GM23338 (cell line): Measurements from ENCODE around the gene COMMD3. TPM values are rescaled to one million over a fixed set of nuclear protein-coding genes. Genes with fewer than 3 reads are reported as not detected.
"Not testable (repeated sequence)": the region's sequence is repeated elsewhere in the genome, so short reads cannot be mapped to it uniquely, and the experiment has no call there.

Source experiments
- ATAC-seq: fragments of 200-7000 bp; cut with Tn5 transposase; 3 replicates; pipeline ENCODE4 v1.9.1; 2020
- DNase-seq: peaks from one replicate; pipeline ENCODE4 v3.0.0-alpha.2; 2015; ENCODE audit warnings: low spot score
- H2AFZ ChIP-seq: fragments of 200-600 bp; sonication (generic); 2 replicates; pipeline ENCODE4 v1.8.0; 2016; ENCODE audit warnings: antibody characterized with exemption, mild to moderate bottlenecking, moderate library complexity
- H3F3A ChIP-seq: fragments of 200-600 bp; sonication (generic); replicated peaks from 2 replicates; pipeline ENCODE4 v1.8.0; 2017; ENCODE audit warnings: antibody characterized with exemption, mixed run types, low read depth
- H3K27ac ChIP-seq: fragments of 200-600 bp; sonication (generic); 2 replicates; pipeline ENCODE4 v1.6.1; 2016; ENCODE audit warnings: low read depth
- H3K27me3 ChIP-seq: fragments of 200-600 bp; sonication (generic); 2 replicates; pipeline ENCODE4 v1.8.0; 2016; ENCODE audit warnings: mild to moderate bottlenecking, mixed run types, moderate library complexity; ENCODE audit not compliant: insufficient read depth
- H3K36me3 ChIP-seq: fragments of 200-600 bp; sonication (generic); 2 replicates; pipeline ENCODE4 v1.8.0; 2016; ENCODE audit warnings: mild to moderate bottlenecking; ENCODE audit not compliant: insufficient read depth
- H3K4me1 ChIP-seq: fragments of 200-600 bp; sonication (generic); 2 replicates; pipeline ENCODE4 v1.8.0; 2016; ENCODE audit warnings: mild to moderate bottlenecking, moderate library complexity; ENCODE audit not compliant: insufficient read depth
- H3K4me2 ChIP-seq: fragments of 200-600 bp; sonication (generic); 2 replicates; pipeline ENCODE4 v1.7.1; 2017; ENCODE audit warnings: mixed run types
- H3K4me3 ChIP-seq: fragments of 200-600 bp; sonication (generic); 2 replicates; pipeline ENCODE4 v1.6.1; 2016; ENCODE audit warnings: mixed run types
- H3K79me2 ChIP-seq: fragments of 200-600 bp; sonication (generic); replicated peaks from 2 replicates; pipeline ENCODE4 v1.8.0; 2017; ENCODE audit warnings: mild to moderate bottlenecking; ENCODE audit not compliant: insufficient read depth
- H3K9me2 ChIP-seq: fragments of 200-600 bp; sonication (generic); 2 replicates; pipeline ENCODE4 v1.8.0; 2017; ENCODE audit not compliant: insufficient read depth
- H4K20me1 ChIP-seq: fragments of 200-600 bp; sonication (generic); replicated peaks from 2 replicates; pipeline ENCODE4 v1.8.0; 2017; ENCODE audit warnings: mild to moderate bottlenecking; ENCODE audit not compliant: insufficient read depth
- H3K27ac Mint-ChIP-seq: 2 replicates; pipeline ENCODE4 v1.8.0; 2020; ENCODE audit warnings: inconsistent platforms, mild to moderate bottlenecking, moderate library complexity, mixed read lengths
- H3K27me3 Mint-ChIP-seq: 3 replicates; pipeline ENCODE4 v1.8.0; 2022; ENCODE audit warnings: low read depth, mild to moderate bottlenecking, moderate library complexity, mixed read lengths, inconsistent platforms; ENCODE audit not compliant: insufficient read depth, poor library complexity
- H3K36me3 Mint-ChIP-seq: 3 replicates; pipeline ENCODE4 v1.8.0; 2021; ENCODE audit warnings: low read depth, mild to moderate bottlenecking, inconsistent platforms, moderate library complexity, mixed read lengths
- H3K4me1 Mint-ChIP-seq: 3 replicates; pipeline ENCODE4 v1.8.0; 2020; ENCODE audit warnings: mild to moderate bottlenecking, inconsistent platforms, mixed read lengths
- H3K4me3 Mint-ChIP-seq: 3 replicates; pipeline ENCODE4 v1.8.0; 2021; ENCODE audit warnings: moderate library complexity, mild to moderate bottlenecking, inconsistent platforms, mixed read lengths
- H3K9me3 Mint-ChIP-seq: 3 replicates; pipeline ENCODE4 v1.8.0; 2020; ENCODE audit warnings: moderate library complexity, mild to moderate bottlenecking, inconsistent platforms, mixed read lengths
- CREB1 ChIP-seq: fragments of 250-450 bp; sonication (Bioruptor Pico); IDR thresholded peaks from 2 replicates; pipeline ENCODE4 v1.5.0; 2020; ENCODE audit warnings: low read depth, mild to moderate bottlenecking, moderate library complexity
- EZH2 ChIP-seq: fragments of 200-600 bp; sonication (generic); IDR thresholded peaks from one replicate; pipeline ENCODE4 v1.8.0; 2017; ENCODE audit warnings: antibody characterized with exemption, mild to moderate bottlenecking, low read depth; ENCODE audit not compliant: unreplicated experiment
- EZH2phosphoT487 ChIP-seq: fragments of 200-600 bp; sonication (generic); IDR thresholded peaks from one replicate; pipeline ENCODE4 v1.8.1; 2018; ENCODE audit warnings: antibody characterized with exemption; ENCODE audit not compliant: unreplicated experiment
- JUNB ChIP-seq: IDR thresholded peaks from one replicate; pipeline ENCODE4 v1.6.1; 2016; ENCODE audit warnings: antibody characterized with exemption; ENCODE audit not compliant: unreplicated experiment
- POLR2AphosphoS5 ChIP-seq: IDR thresholded peaks from 2 replicates; pipeline ENCODE4 v1.6.1; 2016; ENCODE audit warnings: antibody characterized with exemption, low read depth
- STAT1 ChIP-seq: IDR thresholded peaks from one replicate; pipeline ENCODE4 v1.6.1; 2016; ENCODE audit warnings: antibody characterized with exemption; ENCODE audit not compliant: unreplicated experiment
- ZNF114 ChIP-seq: fragments of 250-450 bp; sonication (Bioruptor Pico); IDR thresholded peaks from 2 replicates; pipeline ENCODE4 v1.5.0; 2020; ENCODE audit warnings: mild to moderate bottlenecking, moderate library complexity
- ZNF331 ChIP-seq: fragments of 250-450 bp; sonication (Bioruptor Pico); IDR thresholded peaks from 2 replicates; pipeline ENCODE4 v1.5.0; 2020; ENCODE audit warnings: low read depth, mild to moderate bottlenecking, moderate library complexity
- polyA plus RNA-seq: library from polyadenylated mRNA; unstranded; fragments of >200 nt; fragmentation: Nextera tagmentation; extraction: Ambion mirVana; gene quantifications from 2 replicates; pipeline ENCODE4 v1.2.1, GENCODE V29; 2016
- total RNA-seq: library from RNA; depleted of rRNA; stranded (reverse); fragments of >200 nt; shearing (Covaris generic); gene quantifications from 2 replicates; pipeline ENCODE4 v1.2.3, GENCODE V29; 2014
- TF ChIP-seq, protein P1 (sequence below): IDR thresholded peaks from 2 replicates; pipeline ENCODE4 v1.6.1; 2016; ENCODE audit warnings: antibody characterized with exemption
- TF ChIP-seq, protein P2 (sequence below), 2 experiments: fragments of 200-600 bp in 1 of 2; sonication (generic) in 1 of 2; conservative IDR thresholded peaks; 2 replicates each; pipeline versions ENCODE4 v1.5.1 to v1.6.1; 2016 to 2017; ENCODE audit warnings: antibody characterized with exemption in 2 of 2, low read depth in 2 of 2, mild to moderate bottlenecking in 2 of 2, moderate library complexity in 1 of 2
- TF ChIP-seq, protein P3 (sequence below): IDR thresholded peaks from one replicate; pipeline ENCODE4 v1.6.1; 2018; ENCODE audit warnings: antibody characterized with exemption; ENCODE audit not compliant: unreplicated experiment

The COMMD3 gene
- total and polyA plus RNA-seq, 2 experiments from 2014 or later = 1.1 to 5.2 TPM

DNA sequence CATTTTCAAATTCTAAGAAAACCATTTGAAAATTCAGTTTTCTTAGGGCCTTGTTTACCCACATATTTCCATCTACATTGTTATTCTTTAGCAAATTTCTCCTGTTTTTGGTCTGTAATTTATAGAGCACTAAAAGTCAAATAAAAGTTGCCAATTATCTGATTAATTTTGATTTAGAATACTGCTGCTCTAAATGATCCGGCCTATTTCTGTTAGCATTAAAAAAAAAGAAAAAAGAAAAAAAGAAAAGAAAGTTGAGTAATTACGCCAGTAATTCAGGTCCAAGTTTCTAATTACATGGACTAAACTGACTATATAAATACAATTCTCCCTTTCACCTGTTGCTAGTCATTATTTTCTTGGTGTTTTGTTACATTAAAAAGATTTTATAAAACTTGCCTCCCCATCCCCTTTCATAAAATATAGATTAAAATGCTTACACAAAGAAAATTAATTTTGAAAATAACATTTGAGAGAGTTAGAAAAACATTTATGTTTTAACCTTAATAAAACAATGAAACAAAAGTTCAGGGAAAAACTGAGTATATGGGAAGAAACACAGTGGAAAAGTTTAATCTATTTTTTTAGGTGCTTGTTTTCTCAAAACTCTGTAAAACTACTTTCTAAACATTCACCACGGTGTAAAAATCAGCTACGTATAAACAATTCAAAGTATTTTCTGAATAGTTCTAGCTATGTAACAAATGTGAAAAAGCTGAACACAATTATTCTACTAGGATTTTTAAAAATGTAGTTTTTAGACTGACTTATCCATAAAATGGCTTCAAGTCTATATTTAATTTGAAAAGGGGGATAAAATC is 6.8 kb upstream of the COMMD3 start (continued):
- TF ChIP-seq EZH2phosphoT487 = no peak

DNA sequence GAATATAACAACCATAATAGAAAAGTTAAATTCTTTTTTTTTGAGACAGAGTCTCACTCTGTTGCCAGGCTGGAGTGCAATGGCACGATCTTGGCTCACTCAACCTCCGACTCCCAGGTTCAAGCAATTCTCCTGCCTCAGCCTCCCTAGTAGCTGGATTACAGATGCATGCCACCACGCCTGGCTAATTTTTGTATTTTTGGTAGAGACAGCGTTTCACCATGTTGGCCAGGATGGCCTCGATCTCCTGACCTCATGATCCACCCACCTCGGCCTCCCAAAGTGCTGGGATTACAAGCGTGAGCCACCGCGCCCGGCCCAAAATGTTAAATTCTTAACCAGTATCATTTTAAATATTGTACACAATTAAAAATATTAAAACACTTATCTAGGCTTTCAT is 6.2 kb upstream of the COMMD3 start:
- H3K36me3 ChIP-seq, H3K27ac ChIP-seq, H3K27ac Mint-ChIP-seq, H3K4me1 ChIP-seq, H3K4me3 Mint-ChIP-seq, H2AFZ ChIP-seq, H4K20me1 ChIP-seq, H3K79me2 ChIP-seq, H3K4me3 ChIP-seq, H3K9me3 Mint-ChIP-seq, H3K36me3 Mint-ChIP-seq, H3K4me2 ChIP-seq, H3K9me2 ChIP-seq, H3K4me1 Mint-ChIP-seq, ATAC-seq, H3F3A ChIP-seq, DNase-seq: not testable (repeated sequence)
- peaks cover 12% of the 10 kb centered on the region for H3K27me3 Mint-ChIP-seq
- peaks cover 40% of the 10 kb centered on the region for H3K27me3 ChIP-seq

DNA sequence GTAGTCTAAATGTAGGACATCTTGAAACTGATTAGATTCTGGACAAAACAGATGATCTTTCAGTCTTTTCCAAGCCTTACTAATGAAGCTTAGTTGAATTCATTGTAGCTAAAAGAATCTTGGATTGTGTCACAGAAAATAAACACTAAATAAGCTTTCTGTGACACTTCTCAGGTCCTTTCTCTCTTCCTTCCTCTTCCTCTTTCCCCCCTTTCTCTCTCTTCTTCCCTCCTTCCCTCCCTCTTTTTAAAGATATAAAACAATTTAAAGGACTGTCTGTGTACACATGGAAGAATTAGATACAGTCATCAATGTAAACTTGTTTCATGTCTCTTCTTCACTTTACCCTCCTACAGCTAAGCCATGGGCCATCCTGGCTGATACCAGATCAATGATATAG is 5.3 kb upstream of the COMMD3 start:
- H3F3A ChIP-seq = no peaks in the 10 kb centered on the region; the same call in 1 of the 2 replicates
- no peak overlapping the region for H3K27ac ChIP-seq
- DNase-seq (no peak), ATAC-seq (no peak)
- H3K27me3 Mint-ChIP-seq = peaks cover 21% of the 10 kb centered on the region
- peaks cover 49% of the 10 kb centered on the region for H3K27me3 ChIP-seq
- H3K27ac Mint-ChIP-seq = no peak overlapping the region
- H3K4me2 ChIP-seq = no peak overlapping the region
- no peaks in the 10 kb centered on the region for H3K36me3 Mint-ChIP-seq
- no peaks in the 10 kb centered on the region for H3K9me2 ChIP-seq
- no peak overlapping the region for H2AFZ ChIP-seq
- no peaks in the 10 kb centered on the region for H3K79me2 ChIP-seq
- no peak overlapping the region for H3K4me3 Mint-ChIP-seq
- no peaks in the 10 kb centered on the region for H3K36me3 ChIP-seq
- H3K4me3 ChIP-seq = no peak overlapping the region
- H3K4me1 ChIP-seq = peaks cover 12% of the 10 kb centered on the region
- H3K4me1 Mint-ChIP-seq = peaks cover 7% of the 10 kb centered on the region; the same call in 1 of the 3 replicates
- H3K9me3 Mint-ChIP-seq = no peaks in the 10 kb centered on the region
- peaks cover 6% of the 10 kb centered on the region; the same call in 1 of the 2 replicates for H4K20me1 ChIP-seq
- TF ChIP-seq EZH2phosphoT487 (no peak), STAT1 (no peak), POLR2AphosphoS5 (no peak), EZH2 (no peak), ZNF114 (CRISPR knock-in tag) (no peak), ZNF331 (no peak), CREB1 (no peak), JUNB (no peak)
- TF ChIP-seq, protein P1, sequence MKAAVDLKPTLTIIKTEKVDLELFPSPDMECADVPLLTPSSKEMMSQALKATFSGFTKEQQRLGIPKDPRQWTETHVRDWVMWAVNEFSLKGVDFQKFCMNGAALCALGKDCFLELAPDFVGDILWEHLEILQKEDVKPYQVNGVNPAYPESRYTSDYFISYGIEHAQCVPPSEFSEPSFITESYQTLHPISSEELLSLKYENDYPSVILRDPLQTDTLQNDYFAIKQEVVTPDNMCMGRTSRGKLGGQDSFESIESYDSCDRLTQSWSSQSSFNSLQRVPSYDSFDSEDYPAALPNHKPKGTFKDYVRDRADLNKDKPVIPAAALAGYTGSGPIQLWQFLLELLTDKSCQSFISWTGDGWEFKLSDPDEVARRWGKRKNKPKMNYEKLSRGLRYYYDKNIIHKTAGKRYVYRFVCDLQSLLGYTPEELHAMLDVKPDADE = no peak
- TF ChIP-seq, protein P2, sequence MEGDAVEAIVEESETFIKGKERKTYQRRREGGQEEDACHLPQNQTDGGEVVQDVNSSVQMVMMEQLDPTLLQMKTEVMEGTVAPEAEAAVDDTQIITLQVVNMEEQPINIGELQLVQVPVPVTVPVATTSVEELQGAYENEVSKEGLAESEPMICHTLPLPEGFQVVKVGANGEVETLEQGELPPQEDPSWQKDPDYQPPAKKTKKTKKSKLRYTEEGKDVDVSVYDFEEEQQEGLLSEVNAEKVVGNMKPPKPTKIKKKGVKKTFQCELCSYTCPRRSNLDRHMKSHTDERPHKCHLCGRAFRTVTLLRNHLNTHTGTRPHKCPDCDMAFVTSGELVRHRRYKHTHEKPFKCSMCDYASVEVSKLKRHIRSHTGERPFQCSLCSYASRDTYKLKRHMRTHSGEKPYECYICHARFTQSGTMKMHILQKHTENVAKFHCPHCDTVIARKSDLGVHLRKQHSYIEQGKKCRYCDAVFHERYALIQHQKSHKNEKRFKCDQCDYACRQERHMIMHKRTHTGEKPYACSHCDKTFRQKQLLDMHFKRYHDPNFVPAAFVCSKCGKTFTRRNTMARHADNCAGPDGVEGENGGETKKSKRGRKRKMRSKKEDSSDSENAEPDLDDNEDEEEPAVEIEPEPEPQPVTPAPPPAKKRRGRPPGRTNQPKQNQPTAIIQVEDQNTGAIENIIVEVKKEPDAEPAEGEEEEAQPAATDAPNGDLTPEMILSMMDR (conservative IDR thresholded peaks at IDR 0.05; ENCODE audit: low read depth in 2 of 2) = no peak
- TF ChIP-seq, protein P3, sequence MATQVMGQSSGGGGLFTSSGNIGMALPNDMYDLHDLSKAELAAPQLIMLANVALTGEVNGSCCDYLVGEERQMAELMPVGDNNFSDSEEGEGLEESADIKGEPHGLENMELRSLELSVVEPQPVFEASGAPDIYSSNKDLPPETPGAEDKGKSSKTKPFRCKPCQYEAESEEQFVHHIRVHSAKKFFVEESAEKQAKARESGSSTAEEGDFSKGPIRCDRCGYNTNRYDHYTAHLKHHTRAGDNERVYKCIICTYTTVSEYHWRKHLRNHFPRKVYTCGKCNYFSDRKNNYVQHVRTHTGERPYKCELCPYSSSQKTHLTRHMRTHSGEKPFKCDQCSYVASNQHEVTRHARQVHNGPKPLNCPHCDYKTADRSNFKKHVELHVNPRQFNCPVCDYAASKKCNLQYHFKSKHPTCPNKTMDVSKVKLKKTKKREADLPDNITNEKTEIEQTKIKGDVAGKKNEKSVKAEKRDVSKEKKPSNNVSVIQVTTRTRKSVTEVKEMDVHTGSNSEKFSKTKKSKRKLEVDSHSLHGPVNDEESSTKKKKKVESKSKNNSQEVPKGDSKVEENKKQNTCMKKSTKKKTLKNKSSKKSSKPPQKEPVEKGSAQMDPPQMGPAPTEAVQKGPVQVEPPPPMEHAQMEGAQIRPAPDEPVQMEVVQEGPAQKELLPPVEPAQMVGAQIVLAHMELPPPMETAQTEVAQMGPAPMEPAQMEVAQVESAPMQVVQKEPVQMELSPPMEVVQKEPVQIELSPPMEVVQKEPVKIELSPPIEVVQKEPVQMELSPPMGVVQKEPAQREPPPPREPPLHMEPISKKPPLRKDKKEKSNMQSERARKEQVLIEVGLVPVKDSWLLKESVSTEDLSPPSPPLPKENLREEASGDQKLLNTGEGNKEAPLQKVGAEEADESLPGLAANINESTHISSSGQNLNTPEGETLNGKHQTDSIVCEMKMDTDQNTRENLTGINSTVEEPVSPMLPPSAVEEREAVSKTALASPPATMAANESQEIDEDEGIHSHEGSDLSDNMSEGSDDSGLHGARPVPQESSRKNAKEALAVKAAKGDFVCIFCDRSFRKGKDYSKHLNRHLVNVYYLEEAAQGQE = no peak
